GM12878 (cell line): Measurements from ENCODE around the gene ABCF1. TPM values are rescaled to one million over a fixed set of nuclear protein-coding genes. Genes with fewer than 3 reads are reported as not detected.

Experiments used
- ATAC-seq: fragments of 200-7000 bp; cut with Tn5 transposase; 3 replicates; pipeline ENCODE4 v1.9.1; 2020; ENCODE audit warnings: mild to moderate bottlenecking, moderate library complexity
- BruUV-seq: library from RNA; stranded (reverse); fragments of 400-500 nt; replicated peaks from 2 replicates; lab custom pipeline; 2021; lab: Mats Ljungman, UMichigan
- CTCF ChIA-PET: fragments of 300-600 bp; sonication (Branson Sonifier 250); formaldehyde crosslinking; extraction: SDS; loops from one replicate; lab custom pipeline; 2021; ENCODE audit warnings: inconsistent platforms; lab: Yijun Ruan, JAX
- POLR2A ChIA-PET: fragments of 350-600 bp; formaldehyde crosslinking; extraction: SDS; loops from one replicate; lab custom pipeline; 2021; ENCODE audit warnings: inconsistent platforms; lab: Charles Lee
- RAD21 ChIA-PET: fragments of 300-600 bp; sonication (Branson Sonifier 250); formaldehyde crosslinking; loops from one replicate; lab custom pipeline; 2023; ENCODE audit warnings: antibody characterized with exemption; ENCODE audit not compliant: unreplicated experiment; lab: Charles Lee
- SMC1A ChIA-PET: fragments of 300-600 bp; sonication (Branson Sonifier 250); formaldehyde crosslinking; loops from one replicate; lab custom pipeline; 2023; ENCODE audit not compliant: unreplicated experiment, uncharacterized antibody; lab: Charles Lee
- DNase-seq: peaks from one replicate; pipeline ENCODE4 v3.0.0-alpha.2; 2011; ENCODE audit warnings: low read depth, low spot score
- FAIRE-seq: peaks from 3 replicates; lab custom pipeline; 2011; peaks lifted over from hg19 to GRCh38; lab: Jason Lieb, UNC
- H2AFZ ChIP-seq: 2 replicates; pipeline ENCODE4 v1.6.0; 2011; ENCODE audit warnings: low read depth, low read length, control low read depth; ENCODE audit not compliant: control insufficient read depth
- H3K27ac ChIP-seq: 2 replicates; pipeline ENCODE4 v1.5.1; 2011; ENCODE audit warnings: control low read depth; ENCODE audit not compliant: control insufficient read depth, insufficient read depth
- H3K27me3 ChIP-seq, 2 experiments: replicated peaks in 1 of 2; 2 replicates each; pipeline versions ENCODE4 v1.6.0 to v1.6.1; 2011; ENCODE audit warnings: low read length in 1 of 2; ENCODE audit not compliant: control insufficient read depth in 2 of 2, insufficient read depth in 2 of 2
- H3K36me3 ChIP-seq, 2 experiments: 2 replicates each; pipeline ENCODE4 v1.5.1; 2011; ENCODE audit warnings: low read length in 1 of 2; ENCODE audit not compliant: control insufficient read depth in 2 of 2, insufficient read depth in 2 of 2
- H3K4me1 ChIP-seq: 2 replicates; pipeline ENCODE4 v1.6.1; 2011; ENCODE audit warnings: mild to moderate bottlenecking, low read length, moderate library complexity, mixed read lengths; ENCODE audit not compliant: control insufficient read depth, insufficient read depth
- H3K4me2 ChIP-seq: 2 replicates; pipeline ENCODE4 v1.6.0; 2011; ENCODE audit warnings: control low read depth; ENCODE audit not compliant: control insufficient read depth, insufficient read depth
- H3K4me3 ChIP-seq: fragments of 200-600 bp; sonication (generic); 2 replicates; pipeline ENCODE4 v1.5.1; 2016
- H3K79me2 ChIP-seq: 2 replicates; pipeline ENCODE4 v1.6.0; 2011; ENCODE audit warnings: low read length; ENCODE audit not compliant: control insufficient read depth, insufficient read depth
- H3K9ac ChIP-seq: 2 replicates; pipeline ENCODE4 v1.8.0; 2011; ENCODE audit warnings: low read length, control low read depth, mixed read lengths; ENCODE audit not compliant: control insufficient read depth, insufficient read depth
- H3K9me3 ChIP-seq: replicated peaks from 3 replicates; pipeline ENCODE4 v1.5.1; 2011; ENCODE audit warnings: mild to moderate bottlenecking, low read length; ENCODE audit not compliant: control insufficient read depth, insufficient read depth
- H4K20me1 ChIP-seq: 2 replicates; pipeline ENCODE4 v1.6.0; 2011; ENCODE audit not compliant: control insufficient read depth, insufficient read depth
- NFYA ChIP-seq: IDR thresholded peaks from 2 replicates; pipeline ENCODE4 v1.6.1; 2011; ENCODE audit warnings: low read depth, mild to moderate bottlenecking, low read length, improper control_type of control experiment, borderline replicate concordance
- NKRF ChIP-seq: fragments of 450-650 bp; conservative IDR thresholded peaks from 2 replicates; pipeline ENCODE4 v1.6.1; 2017; ENCODE audit warnings: mild to moderate bottlenecking, moderate library complexity
- RAD21 ChIP-seq: IDR thresholded peaks from 2 replicates; pipeline ENCODE4 v1.6.1; 2011; ENCODE audit warnings: mild to moderate bottlenecking, low read depth, low read length, moderate library complexity; ENCODE audit not compliant: insufficient read depth
- SMAD5 ChIP-seq: IDR thresholded peaks from 2 replicates; pipeline ENCODE4 v1.6.1; 2016; ENCODE audit warnings: antibody characterized with exemption, low read depth
- in situ Hi-C: fragments of 300-500 bp; cut with MboI; formaldehyde crosslinking; loops from 9 replicates; pipeline ENCODE4 v1.14.3; 2018; ENCODE audit warnings: mixed read lengths
- intact Hi-C: fragments of 100-400 bp; cut with micrococcal nuclease; formaldehyde crosslinking; loops from one replicate; pipeline ENCODE4 v1.14.2; 2022; ENCODE audit not compliant: unreplicated experiment
- polyA plus RNA-seq, 11 experiments: library from polyadenylated mRNA; depleted of rRNA in 4 of 11; unstranded in 6 of 11; stranded (reverse) in 5 of 11; fragments of >200 nt; fragmentation: Nextera tagmentation in 4 of 11; fragmentation: Illumina TruSeq in 1 of 11; extraction: Ambion mirVana in 4 of 11; extraction: Trizol in 1 of 11; gene quantifications; 1 replicate in 1 of 11; 2 replicates in 10 of 11; pipeline versions ENCODE4 v1.2.1 to v1.2.3, GENCODE V29; 2011 to 2016; ENCODE audit warnings: inconsistent platforms in 2 of 11, missing spikeins in 2 of 11, low read depth in 1 of 11
- total RNA-seq, 4 experiments: library from RNA; depleted of rRNA in 3 of 4; stranded (reverse); fragments of >200 nt in 3 of 4; fragmentation: Illumina TruSeq in 1 of 4; extraction: Trizol in 1 of 4; gene quantifications; 2 replicates each; pipeline versions ENCODE4 v1.2.1 to v1.2.3, GENCODE V29; 2013 to 2021

The ABCF1 gene
- total and polyA plus RNA-seq, 10 of the 15 experiments (the other 5 are each of a cell fraction or from before 2014, with no cell fraction given), result 21.3 to 79.6 (median 55.9) TPM

DNA sequence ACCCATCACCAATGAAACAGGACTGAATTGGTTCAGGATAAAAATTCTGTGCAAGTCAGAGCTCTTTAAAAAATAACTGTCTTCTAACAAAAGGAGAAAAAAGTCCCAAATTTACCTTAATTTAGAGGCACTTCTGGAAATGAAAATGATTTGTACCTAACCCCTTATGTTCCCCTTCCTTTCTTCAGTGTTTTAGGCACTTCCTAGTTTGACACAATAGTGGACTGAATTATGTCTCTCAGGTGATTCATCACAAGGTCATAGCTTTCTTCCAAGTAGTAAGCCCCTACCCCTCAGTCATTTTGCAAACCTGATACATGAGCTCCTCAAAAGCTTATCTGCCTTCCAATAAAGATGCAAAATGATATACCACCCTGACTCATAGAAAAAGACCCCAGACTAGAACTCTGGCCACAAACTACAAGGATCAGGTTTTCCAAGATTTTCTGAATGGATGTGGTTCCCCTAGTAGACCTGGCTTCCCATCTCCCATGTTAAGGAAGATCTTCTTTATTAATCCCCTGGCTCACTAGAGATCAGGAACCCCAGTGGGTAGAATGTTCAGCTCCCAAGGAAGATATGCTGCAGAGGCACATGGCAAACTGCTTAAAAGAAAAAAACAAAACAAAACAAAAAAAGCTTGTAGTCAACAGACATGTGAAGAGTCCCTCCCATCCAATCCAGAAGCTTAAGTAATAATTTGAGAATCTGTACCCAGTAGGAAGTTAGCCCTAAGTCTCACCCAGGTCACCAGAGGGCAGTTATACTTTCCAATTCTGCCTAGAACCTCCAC, 42.2 kb downstream of the ABCF1 start:
- DNase-seq (no peak), ATAC-seq (no peak), FAIRE-seq (no peak)
- ChIA-PET POLR2A (interaction anchor here (0.5 to 3.1 kb wide), 15 partner anchors 13 to 123 kb away, joined by 3 to 16 read pairs (median 4); partner anchors contain the start of genes ABCF1, C6orf136, GNL1 and MDC1), CTCF (interaction anchor here (0.6 to 4.2 kb wide), 22 partner anchors 9 to 474 kb away, joined by 3 to 41 read pairs (median 7); partner anchors contain the start of gene DHX16), RAD21 (interaction anchor here (1.1 to 2.2 kb wide), 5 partner anchors 15 to 118 kb away, joined by 3 to 7 read pairs (median 5); partner anchors contain the start of genes ABCF1 and MDC1), SMC1A (interaction anchor here (0.6 to 3.5 kb wide), 18 partner anchors 9 to 474 kb away, joined by 3 to 19 read pairs (median 5); partner anchors contain the start of genes PRR3 and VARS2)
- H4K20me1 ChIP-seq, result 0 out of 2 replicates have a peak, but pooled peaks cover 8% of the 10 kb centered on the region
- BruUV-seq, result no TSS peak
- in situ Hi-C loops (no loop called here), intact Hi-C loops (no loop called here)
- H3K4me3 ChIP-seq, result peak overlapping the region; percentile 58; the same call in 1 of the 2 replicates
- H3K27me3 ChIP-seq, result no peaks in the 10 kb centered on the region
- no peak for TF ChIP-seq NFYA
- no peak for TF ChIP-seq RAD21
- 0 out of 2 replicates have a peak, but pooled peaks have one; percentile 22 for TF ChIP-seq SMAD5
- no peak for TF ChIP-seq NKRF
- peak overlapping the region; percentile 87; the same call in 1 of the 2 replicates for H3K4me2 ChIP-seq
- H3K79me2 ChIP-seq, result peaks cover 48% of the 10 kb centered on the region
- peaks cover 3% of the 10 kb centered on the region for H3K4me1 ChIP-seq
- H3K36me3 ChIP-seq, result peaks cover 1 to 46% of the 10 kb centered on the region in 2 experiments
- no peak overlapping the region for H3K9ac ChIP-seq
- no peaks in the 10 kb centered on the region; the same call in 2 of the 3 replicates for H3K9me3 ChIP-seq
- H3K27ac ChIP-seq, result no peak overlapping the region
- H2AFZ ChIP-seq, result no peak overlapping the region
